Measurements from ENCODE around the gene CEL. TPM values are rescaled to one million over a fixed set of nuclear protein-coding genes. Genes with fewer than 3 reads are reported as not detected.
"Not testable (repeated sequence)": the region's sequence is repeated elsewhere in the genome, so short reads cannot be mapped to it uniquely, and the experiment has no call there.

The CEL gene
- total RNA-seq, 2 experiments from 2014 or later = 1.7 to 1.9 TPM

- DNase-seq = no peak
- H3K27me3 Mint-ChIP-seq = no peaks in the 10 kb centered on the region
- peaks cover 6% of the 10 kb centered on the region for H3K4me1 Mint-ChIP-seq
- CTCF ChIA-PET = interaction anchor here (2.5 kb wide), 1 partner anchor 107 kb away, joined by 8 read pairs; no protein-coding TSS in a partner anchor
- H3K36me3 Mint-ChIP-seq = peaks cover 2% of the 10 kb centered on the region
- H3K9me3 Mint-ChIP-seq (ENCODE audit: low read depth) = no peaks in the 10 kb centered on the region
- ATAC-seq = no peak
- H3K27ac Mint-ChIP-seq = no peak overlapping the region
- H3K4me3 Mint-ChIP-seq = no peak overlapping the region
Measured at GRCh38 chr9:133037775-133038515, 23.8 kb upstream of the CEL start.

- CTCF ChIA-PET = interaction anchor here (0.7 to 3.6 kb wide), 6 partner anchors 10 to 907 kb away, joined by 3 to 20 read pairs (median 8); partner anchors contain the start of gene GTF3C5
- not testable (repeated sequence) for H3K4me3 Mint-ChIP-seq; H3K9me3 Mint-ChIP-seq (ENCODE audit: low read depth); ATAC-seq; H3K4me1 Mint-ChIP-seq; H3K27me3 Mint-ChIP-seq; H3K27ac Mint-ChIP-seq
- DNase-seq = peak; percentile 62
- H3K36me3 Mint-ChIP-seq = peaks cover 13% of the 10 kb centered on the region
Measured at GRCh38 chr9:133040892-133041479, 20.8 kb upstream of the CEL start.

- Mint-ChIP-seq H3K4me1 (peaks cover 6% of the 10 kb centered on the region), H3K4me3 (no peak overlapping the region), H3K27ac (no peak overlapping the region), H3K27me3 (no peaks in the 10 kb centered on the region), H3K9me3 (ENCODE audit: low read depth) (no peaks in the 10 kb centered on the region), H3K36me3 (peaks cover 18% of the 10 kb centered on the region)
- ATAC-seq (no peak), DNase-seq (no peak)
- CTCF ChIA-PET = interaction anchor here (1.6 to 3.6 kb wide), 4 partner anchors 11 to 106 kb away, joined by 5 to 20 read pairs (median 14); partner anchors contain the start of gene GTF3C5
Measured at GRCh38 chr9:133041958-133042357, 19.8 kb upstream of the CEL start.

- CTCF ChIA-PET = interaction anchor here (2.0 to 3.6 kb wide), 2 partner anchors 11 to 102 kb away, joined by 9 to 18 read pairs; partner anchors contain the start of gene GTF3C5
- no peaks in the 10 kb centered on the region for H3K9me3 Mint-ChIP-seq (ENCODE audit: low read depth)
- peak overlapping the region; percentile 41 for H3K27ac Mint-ChIP-seq
- peaks cover 6% of the 10 kb centered on the region for H3K4me1 Mint-ChIP-seq
- H3K4me3 Mint-ChIP-seq = no peak overlapping the region
- ATAC-seq (no peak), DNase-seq (no peak)
- H3K36me3 Mint-ChIP-seq = peaks cover 18% of the 10 kb centered on the region
- H3K27me3 Mint-ChIP-seq = no peaks in the 10 kb centered on the region
Measured at GRCh38 chr9:133042676-133043075, 19.1 kb upstream of the CEL start.

GRCh38 chr9:133043449-133044035 lies 18.2 kb upstream of the CEL start:
- Mint-ChIP-seq H3K4me1 (peaks cover 9% of the 10 kb centered on the region), H3K4me3 (no peak overlapping the region), H3K27me3 (no peaks in the 10 kb centered on the region), H3K9me3 (ENCODE audit: low read depth) (no peaks in the 10 kb centered on the region), H3K36me3 (peaks cover 18% of the 10 kb centered on the region), H3K27ac (no peak overlapping the region)
- ATAC-seq (no peak), DNase-seq (no peak)
- CTCF ChIA-PET = interaction anchor here (1.7 to 3.6 kb wide), 4 partner anchors 12 to 101 kb away, joined by 6 to 18 read pairs (median 8); partner anchors contain the start of gene GTF3C5

GRCh38 chr9:133044125-133044524 lies 17.7 kb upstream of the CEL start:
- H3K27me3 Mint-ChIP-seq = no peaks in the 10 kb centered on the region
- H3K9me3 Mint-ChIP-seq (ENCODE audit: low read depth) = no peaks in the 10 kb centered on the region
- DNase-seq (no peak), ATAC-seq (no peak)
- no peak overlapping the region for H3K4me3 Mint-ChIP-seq
- H3K27ac Mint-ChIP-seq = no peak overlapping the region
- peaks cover 9% of the 10 kb centered on the region for H3K4me1 Mint-ChIP-seq
- peaks cover 18% of the 10 kb centered on the region for H3K36me3 Mint-ChIP-seq
- CTCF ChIA-PET = interaction anchor here (1.7 to 1.8 kb wide), 2 partner anchors 13 to 100 kb away, joined by 6 to 8 read pairs; partner anchors contain the start of gene GTF3C5

GRCh38 chr9:133044661-133045060 lies 17.1 kb upstream of the CEL start:
- no peaks in the 10 kb centered on the region for H3K9me3 Mint-ChIP-seq (ENCODE audit: low read depth)
- CTCF ChIA-PET = interaction anchor here (1.7 to 1.8 kb wide), 2 partner anchors 14 to 100 kb away, joined by 6 to 8 read pairs; partner anchors contain the start of gene GTF3C5
- DNase-seq (no peak), ATAC-seq (no peak)
- H3K4me1 Mint-ChIP-seq = peaks cover 9% of the 10 kb centered on the region
- H3K27ac Mint-ChIP-seq = peak overlapping the region; percentile 5
- H3K36me3 Mint-ChIP-seq = peaks cover 19% of the 10 kb centered on the region
- no peak overlapping the region for H3K4me3 Mint-ChIP-seq
- no peaks in the 10 kb centered on the region for H3K27me3 Mint-ChIP-seq

GRCh38 chr9:133045132-133045531 lies 16.6 kb upstream of the CEL start:
- Mint-ChIP-seq H3K27ac (no peak overlapping the region), H3K4me1 (peaks cover 9% of the 10 kb centered on the region), H3K27me3 (no peaks in the 10 kb centered on the region), H3K36me3 (peaks cover 22% of the 10 kb centered on the region), H3K9me3 (ENCODE audit: low read depth) (no peaks in the 10 kb centered on the region), H3K4me3 (no peak overlapping the region)
- no peak for ATAC-seq
- CTCF ChIA-PET = interaction anchor here (1.7 to 1.8 kb wide), 2 partner anchors 14 to 99 kb away, joined by 6 to 8 read pairs; partner anchors contain the start of gene GTF3C5
- no peak for DNase-seq

- H3K4me3 Mint-ChIP-seq = no peak overlapping the region
- no peak overlapping the region for H3K27ac Mint-ChIP-seq
- CTCF ChIA-PET = interaction anchor here (0.8 kb wide), 1 partner anchor 98 kb away, joined by 3 read pairs; no protein-coding TSS in a partner anchor
- DNase-seq (no peak), ATAC-seq (no peak)
- peaks cover 24% of the 10 kb centered on the region for H3K36me3 Mint-ChIP-seq
- no peaks in the 10 kb centered on the region for H3K27me3 Mint-ChIP-seq
- peaks cover 9% of the 10 kb centered on the region for H3K4me1 Mint-ChIP-seq
- no peaks in the 10 kb centered on the region for H3K9me3 Mint-ChIP-seq (ENCODE audit: low read depth)
Measured at GRCh38 chr9:133046196-133046899, 15.4 kb upstream of the CEL start.

- CTCF ChIA-PET = interaction anchor here (2.5 kb wide), 1 partner anchor 99 kb away, joined by 25 read pairs; no protein-coding TSS in a partner anchor
Measured at GRCh38 chr9:133046900-133047295, 14.9 kb upstream of the CEL start.

GRCh38 chr9:133048595-133048994 lies 13.2 kb upstream of the CEL start:
- ATAC-seq = peak; percentile 79
- Mint-ChIP-seq H3K36me3 (peaks cover 24% of the 10 kb centered on the region), H3K4me3 (no peak overlapping the region)

More at GRCh38 chr9:133046900-133047295, 14.9 kb upstream of the CEL start:
- Mint-ChIP-seq H3K4me3 (no peak overlapping the region), H3K9me3 (ENCODE audit: low read depth) (no peaks in the 10 kb centered on the region), H3K4me1 (peaks cover 9% of the 10 kb centered on the region), H3K27ac (no peak overlapping the region), H3K36me3 (peaks cover 24% of the 10 kb centered on the region), H3K27me3 (no peaks in the 10 kb centered on the region)
- no peak for ATAC-seq
- DNase-seq = no peak

GRCh38 chr9:133049043-133049442 lies 12.7 kb upstream of the CEL start:
- no peaks in the 10 kb centered on the region for H3K9me3 Mint-ChIP-seq (ENCODE audit: low read depth)
- peaks cover 9% of the 10 kb centered on the region for H3K4me1 Mint-ChIP-seq
- H3K27me3 Mint-ChIP-seq = no peaks in the 10 kb centered on the region
- CTCF ChIA-PET = interaction anchor here (0.8 to 2.5 kb wide), 8 partner anchors 11 to 100 kb away, joined by 3 to 25 read pairs (median 4); partner anchors contain the start of gene GTF3C5
- H3K27ac Mint-ChIP-seq = no peak overlapping the region
- DNase-seq (no peak), ATAC-seq (no peak)
- no peak overlapping the region for H3K4me3 Mint-ChIP-seq
- H3K36me3 Mint-ChIP-seq = peaks cover 26% of the 10 kb centered on the region

More at GRCh38 chr9:133048595-133048994, 13.2 kb upstream of the CEL start:
- peak; percentile 64 for DNase-seq
- CTCF ChIA-PET = interaction anchor here (0.8 to 2.5 kb wide), 12 partner anchors 12 to 107 kb away, joined by 3 to 25 read pairs (median 3); partner anchors contain the start of gene GTF3C5
- Mint-ChIP-seq H3K27ac (no peak overlapping the region), H3K4me1 (peaks cover 9% of the 10 kb centered on the region), H3K27me3 (no peaks in the 10 kb centered on the region), H3K9me3 (ENCODE audit: low read depth) (no peaks in the 10 kb centered on the region)
